GM21576 (cell line): ENCODE measurements around the gene IQCF6.
"Not testable (repeated sequence)": the region's sequence is repeated elsewhere in the genome, so short reads cannot be mapped to it uniquely, and the experiment has no call there.

ENCODE experiments used
- ATAC-seq: cut with Tn5 transposase; IDR thresholded peaks from one replicate; pipeline ENCODE4 v1.9.1; 2021; ENCODE audit warnings: mild to moderate bottlenecking, moderate library complexity; ENCODE audit not compliant: unreplicated experiment

IQCF6 gene

DNA sequence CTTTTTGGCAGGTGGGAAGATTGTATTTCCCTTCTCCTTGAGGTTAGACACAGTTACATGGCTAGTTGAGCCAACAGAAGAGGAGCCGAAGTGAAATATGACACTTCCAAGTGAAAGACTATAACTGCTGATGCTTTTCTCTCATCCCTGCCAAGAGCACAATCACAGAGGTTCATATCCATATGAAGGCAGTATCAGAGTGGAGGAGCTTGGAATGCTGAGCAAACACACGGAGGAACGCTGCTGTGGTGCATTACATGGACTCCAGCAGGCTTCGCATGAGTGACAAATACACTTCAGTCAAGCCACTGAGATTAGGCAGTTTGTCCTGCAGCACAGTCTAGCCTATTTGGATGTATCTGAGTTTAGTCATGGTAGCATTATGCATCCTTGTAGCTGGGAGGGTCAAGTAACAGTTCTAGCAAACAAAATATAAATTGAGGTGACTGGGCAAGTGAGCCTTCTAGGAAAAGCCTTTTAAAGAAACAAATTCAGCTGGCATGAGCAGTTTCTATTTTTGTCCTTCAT is 5.4 kb downstream of the IQCF6 start:
- ATAC-seq, result no peak

DNA sequence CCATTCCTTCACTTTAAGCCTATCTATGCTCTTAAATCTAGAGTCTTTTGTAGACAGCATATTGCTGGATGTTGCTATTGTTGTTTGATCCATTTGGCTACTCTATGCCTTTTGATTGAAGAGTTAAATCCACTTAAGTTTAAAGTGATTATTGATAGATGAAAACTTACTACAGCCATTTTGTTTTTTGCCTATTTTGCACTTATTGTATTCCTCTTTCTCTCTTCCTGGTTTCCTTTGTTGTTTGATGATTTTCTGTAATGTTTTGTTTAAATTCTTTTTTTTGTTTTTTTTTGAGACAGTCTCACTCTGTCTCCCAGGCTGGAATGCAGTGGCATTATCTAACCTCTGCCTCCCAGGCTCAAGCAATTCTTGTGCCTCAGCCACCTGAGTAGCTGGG is 19.8 kb downstream of the IQCF6 start:
- no peak for ATAC-seq

GRCh38 chr3:51753763-51754750 is 25.0 kb downstream of the IQCF6 start:
- ATAC-seq, result not testable (repeated sequence)

DNA sequence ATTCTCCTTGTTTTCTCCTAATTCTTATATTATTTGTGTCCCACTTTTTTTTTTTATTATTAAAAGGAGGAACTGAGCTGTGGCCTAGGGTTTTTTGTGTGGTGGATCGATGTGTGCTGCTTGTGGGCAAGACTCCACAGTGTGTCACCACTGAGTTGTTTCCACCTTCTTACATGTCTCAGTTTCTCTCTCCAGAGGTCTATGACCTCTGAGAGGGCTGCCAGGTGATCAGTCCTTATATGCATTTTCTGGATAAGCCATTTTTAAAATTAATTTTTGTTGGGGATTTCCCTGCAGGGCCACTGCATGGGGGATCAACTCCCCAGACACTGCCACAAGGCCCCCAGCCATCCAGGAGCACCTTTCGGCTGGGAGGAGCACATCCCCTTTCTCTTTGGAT is 27.8 kb downstream of the IQCF6 start:
- ATAC-seq, result no peak

GRCh38 chr3:51750878-51751277 is 28.2 kb downstream of the IQCF6 start:
- no peak for ATAC-seq

GRCh38 chr3:51748327-51748726 is 30.7 kb downstream of the IQCF6 start:
- no peak for ATAC-seq

DNA sequence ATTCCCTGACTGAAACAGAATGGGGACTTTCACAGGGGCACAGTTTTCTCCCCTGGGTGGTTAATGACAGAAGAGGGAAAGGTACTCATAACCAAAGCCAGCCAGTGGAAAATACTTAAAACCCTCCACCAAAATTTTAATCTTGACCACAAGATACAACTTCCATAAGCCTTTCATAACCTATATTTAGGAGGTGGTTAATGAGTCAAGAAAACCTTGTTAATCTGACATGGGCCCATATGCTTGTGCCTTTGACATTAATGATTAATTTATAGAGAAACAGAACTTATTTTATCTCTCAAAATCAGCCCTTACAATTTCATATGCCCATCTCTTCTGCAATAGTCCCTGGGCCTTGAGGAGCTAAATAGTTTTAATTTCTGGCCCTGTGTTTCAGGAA is 31.2 kb downstream of the IQCF6 start:
- no peak for ATAC-seq

DNA sequence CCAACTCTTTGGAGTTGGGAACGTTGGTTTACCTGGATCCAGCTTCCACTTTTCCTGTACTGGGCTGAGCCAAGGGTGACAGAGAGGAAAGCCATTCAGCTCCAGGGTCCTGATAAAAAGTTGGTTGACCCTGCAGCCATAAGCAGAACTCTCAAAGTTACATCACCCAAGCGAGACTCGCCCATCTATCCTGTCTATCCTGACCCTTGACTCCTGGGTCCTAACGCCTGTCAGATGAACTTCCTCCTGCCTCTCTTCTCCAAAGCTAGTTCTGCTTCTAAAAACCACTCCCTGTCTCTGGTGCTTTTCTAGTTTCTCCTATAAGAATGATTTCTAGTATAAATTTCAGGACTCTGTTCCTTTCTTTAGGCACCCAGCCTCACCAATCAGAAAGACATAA is 36.1 kb downstream of the IQCF6 start:
- not testable (repeated sequence) for ATAC-seq

DNA sequence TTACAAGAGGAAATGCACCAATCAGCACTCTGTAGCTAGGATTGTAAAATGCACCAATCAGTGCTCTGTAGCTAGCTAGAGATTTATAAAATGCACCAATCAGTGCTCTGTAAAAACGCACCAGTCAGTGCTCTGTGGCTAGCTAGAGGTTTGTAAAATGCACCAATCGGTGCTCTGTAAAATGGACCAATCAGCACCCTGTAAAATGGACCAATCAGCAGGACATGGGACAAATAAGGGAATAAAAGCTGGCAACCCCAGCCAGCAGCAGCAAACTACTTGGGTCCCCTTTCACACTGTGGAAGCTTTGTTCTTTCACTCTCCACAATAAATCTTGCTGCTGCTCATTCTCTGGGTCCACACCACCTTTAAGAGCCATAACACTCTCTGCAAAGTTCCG is 36.7 kb downstream of the IQCF6 start:
- not testable (repeated sequence) for ATAC-seq

- ATAC-seq, result no peak
Observed at GRCh38 chr3:51739110-51739509, 39.9 kb downstream of the IQCF6 start.

DNA sequence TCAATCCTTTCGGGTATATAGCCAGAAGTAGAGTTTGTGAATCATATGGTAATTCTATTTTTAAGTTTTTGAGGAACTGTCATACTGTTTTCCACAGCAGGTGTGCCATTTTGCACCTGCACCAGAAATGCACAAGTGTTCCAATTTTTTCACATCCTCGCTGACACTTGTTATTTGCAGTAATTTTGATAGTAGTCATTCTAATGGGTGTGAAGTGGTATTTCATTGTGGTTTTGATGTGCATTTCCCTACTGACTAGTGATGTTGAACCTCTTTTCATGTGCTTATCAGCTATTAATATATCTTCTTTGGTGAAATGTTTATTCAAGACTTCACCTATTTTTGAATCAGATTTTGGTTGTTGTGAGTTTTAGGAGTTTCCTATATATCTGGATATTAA is 43.1 kb downstream of the IQCF6 start:
- ATAC-seq, result no peak

DNA sequence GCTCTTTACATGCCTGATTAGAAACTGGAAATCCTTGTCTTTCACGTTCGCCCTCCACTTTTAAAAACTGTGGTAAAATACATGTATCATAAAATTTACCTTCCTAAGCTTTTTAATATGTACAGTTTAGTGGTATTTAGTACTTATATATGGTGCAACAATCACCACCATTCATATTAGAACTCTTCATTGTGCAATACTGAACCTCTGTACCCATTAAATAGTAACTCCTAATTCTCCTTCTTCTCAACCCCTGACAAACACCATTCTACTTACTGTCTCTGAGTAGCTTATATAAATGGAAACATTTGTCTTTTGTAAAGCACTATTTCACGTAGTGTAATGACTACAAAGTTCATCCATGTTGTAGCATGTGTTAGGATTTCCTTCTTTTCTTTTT is 44.0 kb downstream of the IQCF6 start:
- no peak for ATAC-seq

DNA sequence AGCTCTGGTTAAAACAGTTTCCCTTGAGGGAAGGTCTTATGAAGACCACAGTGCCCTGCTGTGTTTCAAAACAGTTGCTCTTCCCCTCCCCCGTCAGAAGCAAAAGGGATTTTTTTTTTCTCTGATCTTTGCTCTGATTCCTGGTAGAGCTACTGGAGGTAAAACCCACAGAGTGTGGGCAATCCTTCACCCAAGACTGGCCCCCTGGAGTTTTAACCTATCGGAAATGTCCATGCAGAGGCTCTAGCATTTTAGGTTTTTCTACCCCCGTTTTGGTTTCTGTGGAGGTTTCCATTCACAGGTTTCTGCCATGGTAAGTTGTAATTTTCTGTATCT is 44.5 kb downstream of the IQCF6 start:
- no peak for ATAC-seq

DNA sequence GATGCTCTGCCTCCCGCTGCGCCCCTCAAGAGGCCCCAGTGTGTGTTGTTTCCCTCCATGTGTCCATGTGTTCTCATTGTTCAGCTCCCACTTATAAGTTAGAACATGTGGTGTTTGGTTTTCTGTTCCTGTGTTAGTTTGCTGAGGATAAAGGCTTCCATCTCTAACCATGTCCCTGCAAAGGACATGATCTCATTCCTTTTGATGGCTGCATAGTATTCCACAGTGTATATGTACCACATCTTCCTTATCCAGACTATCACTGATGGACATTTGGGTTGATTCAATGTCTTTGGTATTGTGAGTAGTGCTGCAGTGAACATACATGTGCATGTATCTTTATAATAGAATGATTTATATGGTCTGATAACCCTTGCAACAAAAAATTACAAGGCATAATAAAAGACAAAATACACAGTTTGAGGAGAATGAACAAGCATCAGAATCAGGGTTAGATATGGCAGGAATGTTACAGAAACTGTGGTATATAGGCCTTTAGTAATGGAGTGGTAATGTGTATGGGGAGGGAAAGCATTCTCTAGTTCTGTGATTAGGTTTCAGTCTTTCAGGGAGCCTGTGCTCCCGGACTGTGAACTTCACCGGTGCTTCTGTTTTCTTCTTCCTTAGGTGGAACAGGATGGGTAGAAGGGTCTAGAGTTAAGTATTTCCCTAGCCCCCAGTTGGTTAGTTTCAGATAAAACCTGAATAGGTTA is 45.0 kb downstream of the IQCF6 start:
- ATAC-seq, result no peak

GRCh38 chr3:51729042-51729633 is 49.9 kb downstream of the IQCF6 start:
- no peak for ATAC-seq
